Upper lobe of right lung (tissue), 1 donor: ENCODE results near the gene ABCA12. TPM values are rescaled to one million over a fixed set of nuclear protein-coding genes. Genes with fewer than 3 reads are reported as not detected.

Experiments
- ATAC-seq: fragments of 200-7000 bp; cut with Tn5 transposase; one replicate; pipeline ENCODE4 v1.9.1; 2020; ENCODE audit warnings: mild to moderate bottlenecking, moderate library complexity
- DNase-seq: peaks from one replicate; pipeline ENCODE4 v3.0.0-alpha.2; 2020
- H3K27ac ChIP-seq: fragments of 200-600 bp; one replicate; pipeline ENCODE4 v1.8.0; 2022
- H3K27me3 ChIP-seq: fragments of 200-600 bp; one replicate; pipeline ENCODE4 v1.8.0; 2022; ENCODE audit warnings: mild to moderate bottlenecking
- H3K36me3 ChIP-seq: fragments of 200-600 bp; one replicate; pipeline ENCODE4 v1.8.0; 2022
- H3K4me1 ChIP-seq: fragments of 200-600 bp; one replicate; pipeline ENCODE4 v1.8.0; 2022
- H3K4me3 ChIP-seq: fragments of 200-600 bp; one replicate; pipeline ENCODE4 v1.8.0; 2022; ENCODE audit warnings: mild to moderate bottlenecking
- H3K9me3 ChIP-seq: fragments of 200-600 bp; one replicate; pipeline ENCODE4 v1.8.0; 2022
- intact Hi-C: fragments of 100-400 bp; cut with DNase I; formaldehyde crosslinking; loops from one replicate; pipeline ENCODE4 v1.11.0; 2022
- total RNA-seq: library from RNA; stranded (reverse); fragmentation: NEBNext Ultra II Directional; extraction: Animal tissue kit (Norgen Biotek cat#: 25700); gene quantifications from one replicate; pipeline ENCODE4 v1.2.1, GENCODE V29; 2021
- TF ChIP-seq, protein P1 (sequence below): fragments of 200-600 bp; IDR thresholded peaks from one replicate; pipeline ENCODE4 v1.8.0; 2022; ENCODE audit warnings: antibody characterized with exemption
- donor health status: DM: no; HTN: yes; CAD: no; lungs with severe emphysema.

Gene ABCA12
- total RNA-seq, 1 donor from 2014 or later: 0.17 TPM

GRCh38 chr2:215020283-215020682 is 118.1 kb downstream of the ABCA12 start:
- no peak for ATAC-seq
- TF ChIP-seq, protein P1, sequence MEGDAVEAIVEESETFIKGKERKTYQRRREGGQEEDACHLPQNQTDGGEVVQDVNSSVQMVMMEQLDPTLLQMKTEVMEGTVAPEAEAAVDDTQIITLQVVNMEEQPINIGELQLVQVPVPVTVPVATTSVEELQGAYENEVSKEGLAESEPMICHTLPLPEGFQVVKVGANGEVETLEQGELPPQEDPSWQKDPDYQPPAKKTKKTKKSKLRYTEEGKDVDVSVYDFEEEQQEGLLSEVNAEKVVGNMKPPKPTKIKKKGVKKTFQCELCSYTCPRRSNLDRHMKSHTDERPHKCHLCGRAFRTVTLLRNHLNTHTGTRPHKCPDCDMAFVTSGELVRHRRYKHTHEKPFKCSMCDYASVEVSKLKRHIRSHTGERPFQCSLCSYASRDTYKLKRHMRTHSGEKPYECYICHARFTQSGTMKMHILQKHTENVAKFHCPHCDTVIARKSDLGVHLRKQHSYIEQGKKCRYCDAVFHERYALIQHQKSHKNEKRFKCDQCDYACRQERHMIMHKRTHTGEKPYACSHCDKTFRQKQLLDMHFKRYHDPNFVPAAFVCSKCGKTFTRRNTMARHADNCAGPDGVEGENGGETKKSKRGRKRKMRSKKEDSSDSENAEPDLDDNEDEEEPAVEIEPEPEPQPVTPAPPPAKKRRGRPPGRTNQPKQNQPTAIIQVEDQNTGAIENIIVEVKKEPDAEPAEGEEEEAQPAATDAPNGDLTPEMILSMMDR: no peak
- no peak for DNase-seq
- Histone ChIP-seq H3K27me3 (no peaks in the 10 kb centered on the region), H3K36me3 (no peaks in the 10 kb centered on the region), H3K4me1 (no peaks in the 10 kb centered on the region), H3K27ac (no peak overlapping the region), H3K4me3 (no peak overlapping the region), H3K9me3 (no peaks in the 10 kb centered on the region)
- intact Hi-C loops: no loop called here

- TF ChIP-seq, protein P1: no peak
- H3K4me1 ChIP-seq: no peaks in the 10 kb centered on the region
- no peak overlapping the region for H3K4me3 ChIP-seq
- H3K36me3 ChIP-seq: no peaks in the 10 kb centered on the region
- no peak overlapping the region for H3K27ac ChIP-seq
- H3K9me3 ChIP-seq: no peaks in the 10 kb centered on the region
- ATAC-seq: no peak
- no peaks in the 10 kb centered on the region for H3K27me3 ChIP-seq
- intact Hi-C loops: no loop called here
- DNase-seq: no peak
Observed at GRCh38 chr2:215019521-215020145, 118.8 kb downstream of the ABCA12 start.

DNA sequence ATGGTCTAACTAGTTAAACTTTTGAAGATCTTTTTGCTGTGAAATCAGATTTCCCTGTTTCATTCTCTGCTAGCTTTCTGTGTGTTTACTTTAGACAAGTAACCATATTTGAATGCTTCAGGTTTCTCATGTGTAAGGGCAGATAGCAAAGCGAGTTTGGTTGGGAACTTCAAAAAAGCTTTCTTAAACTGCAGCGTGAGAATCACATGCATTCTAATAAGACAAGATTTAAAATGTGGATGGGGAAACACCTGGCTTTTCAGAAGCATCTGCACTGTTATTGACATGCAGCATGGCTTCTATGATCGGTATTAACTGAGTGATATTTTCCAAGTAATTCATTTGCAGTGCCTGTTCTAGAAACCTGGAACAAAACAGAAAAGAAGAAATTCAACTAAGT is 119.3 kb downstream of the ABCA12 start:
- DNase-seq (no peak), ATAC-seq (no peak)
- Histone ChIP-seq H3K4me3 (no peak overlapping the region), H3K27ac (no peak overlapping the region), H3K9me3 (no peaks in the 10 kb centered on the region), H3K36me3 (no peaks in the 10 kb centered on the region), H3K4me1 (no peaks in the 10 kb centered on the region), H3K27me3 (no peaks in the 10 kb centered on the region)
- TF ChIP-seq, protein P1: no peak
- intact Hi-C loops: no loop called here

DNA sequence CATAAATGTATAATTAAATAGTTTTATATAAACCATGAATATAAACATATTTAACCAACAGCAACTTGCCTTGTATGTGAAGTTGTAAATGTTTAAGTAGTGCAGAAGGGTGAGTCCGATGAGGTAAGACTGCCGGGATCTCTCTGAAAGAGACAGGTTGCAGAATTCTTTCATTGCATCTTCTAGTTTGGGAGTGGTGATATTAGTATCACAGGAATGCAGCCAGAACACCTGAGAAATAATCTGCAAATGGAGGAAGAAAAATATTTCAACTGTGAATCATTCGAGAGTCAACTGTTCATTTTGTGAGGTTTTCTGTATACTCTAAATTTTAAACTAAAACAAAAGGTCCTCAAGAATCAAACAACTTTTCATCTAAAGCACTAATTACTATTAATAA is 123.0 kb downstream of the ABCA12 start:
- no peak for DNase-seq
- TF ChIP-seq, protein P1: no peak
- Histone ChIP-seq H3K9me3 (no peaks in the 10 kb centered on the region), H3K4me1 (no peaks in the 10 kb centered on the region), H3K27ac (no peak overlapping the region), H3K36me3 (no peaks in the 10 kb centered on the region), H3K27me3 (no peaks in the 10 kb centered on the region), H3K4me3 (no peak overlapping the region)
- intact Hi-C loops: no loop called here
- ATAC-seq: no peak

DNA sequence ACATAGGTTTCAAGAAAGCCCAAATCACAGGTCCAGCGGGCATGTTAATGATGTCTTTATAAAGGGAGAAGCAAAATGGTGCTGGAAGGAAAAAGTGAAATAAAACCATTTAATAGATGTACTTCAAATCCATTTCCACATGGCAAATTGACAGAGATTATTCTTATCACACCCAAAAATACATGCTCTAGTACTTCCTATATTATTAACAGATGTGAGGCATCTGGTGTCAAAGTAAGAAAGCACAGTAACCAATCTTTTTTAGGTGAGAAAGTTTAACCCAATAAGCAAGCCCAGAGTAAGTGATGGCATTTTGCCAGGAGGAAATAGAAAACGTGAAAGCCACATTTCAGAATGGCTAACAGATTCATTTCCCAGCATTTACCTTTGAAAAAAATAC is 128.0 kb downstream of the ABCA12 start:
- ATAC-seq (no peak), DNase-seq (no peak)
- Histone ChIP-seq H3K36me3 (no peaks in the 10 kb centered on the region), H3K4me3 (no peak overlapping the region), H3K4me1 (no peaks in the 10 kb centered on the region), H3K27me3 (no peaks in the 10 kb centered on the region), H3K9me3 (no peaks in the 10 kb centered on the region), H3K27ac (no peak overlapping the region)
- intact Hi-C loops: no loop called here
- TF ChIP-seq, protein P1: no peak

DNA sequence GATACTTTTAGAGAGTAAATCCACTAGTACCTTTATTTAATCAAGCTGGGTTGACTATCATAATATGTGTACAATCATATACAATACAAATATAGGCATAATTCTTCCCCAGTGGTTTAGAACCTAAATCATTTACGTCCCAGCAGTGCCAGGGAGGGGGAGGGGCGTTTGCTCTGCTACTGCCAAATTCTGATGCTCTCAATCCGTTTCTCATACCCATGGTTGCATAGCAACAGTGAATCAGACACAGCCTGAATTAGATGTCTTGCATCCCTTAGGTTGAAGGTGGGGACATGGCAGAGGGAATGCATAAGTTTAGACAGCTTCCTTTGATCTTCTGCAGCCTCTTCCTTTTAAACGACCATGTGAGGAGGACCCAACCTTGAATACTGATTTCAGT is 135.4 kb downstream of the ABCA12 start:
- no peaks in the 10 kb centered on the region for H3K27me3 ChIP-seq
- H3K4me3 ChIP-seq: no peak overlapping the region
- H3K27ac ChIP-seq: no peak overlapping the region
- DNase-seq: no peak
- TF ChIP-seq, protein P1: no peak
- ATAC-seq: no peak
- H3K4me1 ChIP-seq: no peaks in the 10 kb centered on the region
- intact Hi-C loops: no loop called here
- H3K9me3 ChIP-seq: no peaks in the 10 kb centered on the region
- H3K36me3 ChIP-seq: no peaks in the 10 kb centered on the region
